ENCODE measurements around the gene PCNX4. TPM values are rescaled to one million over a fixed set of nuclear protein-coding genes. Genes with fewer than 3 reads are reported as not detected.

Gene PCNX4
- total and polyA plus RNA-seq, 2 experiments from 2014 or later = 39.7 to 129 TPM

DNA sequence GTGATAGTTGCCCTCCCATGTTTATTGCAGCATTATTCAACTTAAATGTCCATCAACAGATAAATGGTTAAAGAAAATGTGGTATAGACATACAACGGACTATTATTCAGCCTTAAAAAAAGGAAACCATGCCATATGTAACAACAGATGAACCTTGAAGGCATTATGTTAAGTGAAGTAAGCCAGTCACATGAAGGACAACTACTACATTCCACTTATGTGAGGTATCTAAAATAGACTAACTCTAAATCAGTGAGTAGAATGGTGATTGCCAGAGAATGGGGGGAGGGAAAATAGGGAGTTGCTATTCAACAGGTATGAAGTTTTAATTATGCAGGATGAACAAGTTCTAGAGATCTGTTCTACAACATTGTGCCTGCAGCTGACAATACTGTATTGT, 10.1 kb downstream of the PCNX4 start:
- Histone ChIP-seq H3K27me3 (no peaks in the 10 kb centered on the region), H3K27ac (no peak overlapping the region), H3K9me3 (ENCODE audit: low read depth) (no peaks in the 10 kb centered on the region), H3K4me1 (ENCODE audit: low read depth) (no peaks in the 10 kb centered on the region), H3K4me3 (no peak overlapping the region), H3K36me3 (no peaks in the 10 kb centered on the region)
- TF ChIP-seq, protein P1, sequence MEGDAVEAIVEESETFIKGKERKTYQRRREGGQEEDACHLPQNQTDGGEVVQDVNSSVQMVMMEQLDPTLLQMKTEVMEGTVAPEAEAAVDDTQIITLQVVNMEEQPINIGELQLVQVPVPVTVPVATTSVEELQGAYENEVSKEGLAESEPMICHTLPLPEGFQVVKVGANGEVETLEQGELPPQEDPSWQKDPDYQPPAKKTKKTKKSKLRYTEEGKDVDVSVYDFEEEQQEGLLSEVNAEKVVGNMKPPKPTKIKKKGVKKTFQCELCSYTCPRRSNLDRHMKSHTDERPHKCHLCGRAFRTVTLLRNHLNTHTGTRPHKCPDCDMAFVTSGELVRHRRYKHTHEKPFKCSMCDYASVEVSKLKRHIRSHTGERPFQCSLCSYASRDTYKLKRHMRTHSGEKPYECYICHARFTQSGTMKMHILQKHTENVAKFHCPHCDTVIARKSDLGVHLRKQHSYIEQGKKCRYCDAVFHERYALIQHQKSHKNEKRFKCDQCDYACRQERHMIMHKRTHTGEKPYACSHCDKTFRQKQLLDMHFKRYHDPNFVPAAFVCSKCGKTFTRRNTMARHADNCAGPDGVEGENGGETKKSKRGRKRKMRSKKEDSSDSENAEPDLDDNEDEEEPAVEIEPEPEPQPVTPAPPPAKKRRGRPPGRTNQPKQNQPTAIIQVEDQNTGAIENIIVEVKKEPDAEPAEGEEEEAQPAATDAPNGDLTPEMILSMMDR (IDR thresholded peaks at IDR 0.05; ENCODE audit: low read depth, low read length) = no peak
- DNase-seq (ENCODE audit: low read depth in 1 of 2, low spot score in 1 of 2) = no peak

DNA sequence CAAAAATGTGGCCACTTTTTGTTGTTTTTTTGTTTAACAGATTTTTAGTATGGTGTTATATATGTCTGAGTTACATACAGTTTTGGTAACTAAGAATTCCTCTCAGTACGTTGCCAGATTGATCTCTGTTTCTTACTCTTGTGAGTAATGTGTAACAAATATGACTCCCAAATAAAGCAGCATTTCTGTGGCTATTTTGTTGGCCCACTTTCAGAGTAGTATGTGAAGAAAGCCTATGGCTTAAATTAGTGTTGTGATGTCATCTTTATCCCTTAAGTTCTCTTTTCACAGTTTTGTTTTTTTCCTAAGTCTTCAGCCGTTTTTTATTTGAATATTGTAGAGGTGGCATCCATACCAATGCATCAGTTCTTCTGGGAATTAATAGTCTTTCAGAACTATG, 10.7 kb downstream of the PCNX4 start:
- TF ChIP-seq, protein P1 (IDR thresholded peaks at IDR 0.05; ENCODE audit: low read depth, low read length) = no peak
- Histone ChIP-seq H3K27ac (no peak overlapping the region), H3K27me3 (no peaks in the 10 kb centered on the region), H3K4me3 (no peak overlapping the region), H3K9me3 (ENCODE audit: low read depth) (no peaks in the 10 kb centered on the region), H3K4me1 (ENCODE audit: low read depth) (no peaks in the 10 kb centered on the region), H3K36me3 (no peaks in the 10 kb centered on the region)
- DNase-seq (ENCODE audit: low read depth in 1 of 2, low spot score in 1 of 2) = peak in 1 of 2 donors; percentile 89

DNA sequence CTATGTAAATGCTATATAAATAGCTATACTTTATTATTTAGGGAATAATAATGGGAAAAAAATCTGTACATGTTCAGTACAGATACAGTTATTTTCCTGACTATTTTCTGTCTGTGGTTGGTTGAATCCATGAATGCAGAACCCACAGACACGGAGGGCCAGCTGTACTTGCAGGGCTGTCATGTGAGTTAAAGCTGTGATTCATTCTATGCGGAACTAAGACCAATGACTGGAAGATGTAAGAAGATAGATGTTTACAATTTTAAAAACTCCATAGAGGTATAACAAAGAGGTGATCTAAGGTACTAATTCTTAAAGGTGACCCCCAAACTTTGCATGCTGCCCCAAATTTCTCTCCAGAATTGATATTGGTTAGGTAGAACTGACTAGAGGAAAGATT, 14.6 kb downstream of the PCNX4 start:
- Histone ChIP-seq H3K4me1 (ENCODE audit: low read depth) (no peaks in the 10 kb centered on the region), H3K27ac (no peak overlapping the region), H3K4me3 (no peak overlapping the region), H3K9me3 (ENCODE audit: low read depth) (no peaks in the 10 kb centered on the region), H3K27me3 (no peaks in the 10 kb centered on the region), H3K36me3 (peaks cover 12% of the 10 kb centered on the region)
- TF ChIP-seq, protein P1 (IDR thresholded peaks at IDR 0.05; ENCODE audit: low read depth, low read length) = no peak
- DNase-seq (ENCODE audit: low read depth in 1 of 2, low spot score in 1 of 2) = peak in 1 of 2 donors; percentile 57

DNA sequence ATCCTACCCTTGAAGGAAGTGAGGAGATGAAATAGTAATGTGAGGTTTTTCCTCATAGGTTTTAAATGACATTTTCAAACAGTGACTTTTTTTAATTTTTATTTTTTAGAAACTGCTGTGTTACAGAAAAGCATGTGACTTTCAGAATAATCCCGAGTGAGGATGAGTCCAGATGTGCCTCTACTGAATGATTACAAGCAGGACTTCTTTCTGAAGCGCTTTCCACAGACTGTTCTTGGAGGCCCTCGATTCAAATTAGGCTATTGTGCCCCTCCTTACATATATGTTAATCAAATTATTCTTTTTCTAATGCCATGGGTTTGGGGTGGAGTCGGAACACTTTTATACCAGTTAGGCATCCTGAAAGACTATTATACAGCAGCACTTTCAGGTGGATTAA, 15.8 kb downstream of the PCNX4 start:
- Histone ChIP-seq H3K36me3 (peaks cover 16% of the 10 kb centered on the region), H3K27ac (no peak overlapping the region), H3K4me1 (ENCODE audit: low read depth) (no peaks in the 10 kb centered on the region), H3K9me3 (ENCODE audit: low read depth) (no peaks in the 10 kb centered on the region), H3K4me3 (no peak overlapping the region), H3K27me3 (no peaks in the 10 kb centered on the region)
- DNase-seq (ENCODE audit: low read depth in 1 of 2, low spot score in 1 of 2) = no peak
- TF ChIP-seq, protein P1 (IDR thresholded peaks at IDR 0.05; ENCODE audit: low read depth, low read length) = no peak

DNA sequence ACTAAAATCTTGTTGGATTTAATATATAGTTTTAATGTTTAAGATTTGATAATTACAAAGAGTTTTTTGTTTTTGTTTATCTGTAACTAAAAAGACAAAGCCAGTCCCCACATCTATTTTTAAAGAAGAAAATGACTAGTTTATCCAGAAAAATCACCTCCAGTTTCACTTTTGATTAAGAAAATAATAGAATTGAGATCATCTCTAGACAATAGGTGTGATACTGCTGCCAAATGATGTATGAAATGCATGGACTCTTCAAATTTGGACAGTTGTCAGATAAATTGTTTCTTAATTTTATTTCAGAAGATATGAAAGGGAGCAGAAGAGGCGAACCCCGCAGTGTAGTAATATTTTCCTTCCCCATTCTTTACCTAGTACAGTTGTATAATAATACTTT, 20.0 kb downstream of the PCNX4 start:
- no peak for DNase-seq (ENCODE audit: low read depth in 1 of 2, low spot score in 1 of 2)
- no peaks in the 10 kb centered on the region for H3K27me3 ChIP-seq
- H3K4me3 ChIP-seq = no peak overlapping the region
- TF ChIP-seq, protein P1 (IDR thresholded peaks at IDR 0.05; ENCODE audit: low read depth, low read length) = no peak
- peaks cover 24% of the 10 kb centered on the region for H3K36me3 ChIP-seq
- H3K27ac ChIP-seq = no peak overlapping the region
- no peaks in the 10 kb centered on the region for H3K4me1 ChIP-seq (ENCODE audit: low read depth)
- no peaks in the 10 kb centered on the region for H3K9me3 ChIP-seq (ENCODE audit: low read depth)

DNA sequence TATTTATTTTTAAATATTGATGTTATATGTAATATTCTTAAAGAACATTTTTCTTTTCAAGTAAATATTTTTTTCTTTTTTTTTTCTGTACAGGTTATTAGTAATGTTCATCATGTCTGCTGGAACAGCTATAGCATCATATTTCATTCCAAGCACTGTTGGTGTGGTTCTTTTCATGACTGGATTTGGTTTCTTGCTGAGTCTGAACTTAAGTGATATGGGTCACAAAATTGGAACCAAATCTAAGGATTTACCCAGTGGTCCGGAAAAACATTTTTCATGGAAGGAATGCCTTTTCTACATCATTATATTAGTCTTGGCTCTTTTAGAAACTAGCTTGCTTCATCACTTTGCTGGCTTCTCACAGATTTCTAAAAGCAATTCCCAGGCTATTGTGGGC, 23.2 kb downstream of the PCNX4 start:
- Histone ChIP-seq H3K9me3 (ENCODE audit: low read depth) (no peaks in the 10 kb centered on the region), H3K27me3 (no peaks in the 10 kb centered on the region), H3K36me3 (peaks cover 41% of the 10 kb centered on the region), H3K4me3 (no peak overlapping the region), H3K27ac (no peak overlapping the region), H3K4me1 (ENCODE audit: low read depth) (no peaks in the 10 kb centered on the region)
- no peak for DNase-seq (ENCODE audit: low read depth in 1 of 2, low spot score in 1 of 2)
- TF ChIP-seq, protein P1 (IDR thresholded peaks at IDR 0.05; ENCODE audit: low read depth, low read length) = no peak
